Tibial artery (tissue), 4 donors: ENCODE measurements around the gene VEGFB.

Experiments
- DNase-seq, 2 donors: peaks; one replicate each; pipeline ENCODE4 v3.0.0-alpha.2; 2019
- H3K27ac ChIP-seq, 2 donors: fragments of 200-600 bp; sonication (generic) in 1 of 2; 1 replicate in 1 of 2; 2 replicates in 1 of 2; pipeline ENCODE4 v1.5.1; 2018 to 2019; ENCODE audit warnings: mild to moderate bottlenecking in 1 of 2
- H3K27me3 ChIP-seq, 2 donors: fragments of 200-600 bp; sonication (generic) in 1 of 2; one replicate each; pipeline versions ENCODE4 v1.5.1 to v1.6.0; 2016 to 2019
- H3K36me3 ChIP-seq, 3 donors: fragments of 200-600 bp; sonication (generic) in 2 of 3; one replicate each; pipeline ENCODE4 v1.5.1; 2016 to 2019; ENCODE audit warnings: mild to moderate bottlenecking in 2 of 3
- H3K4me1 ChIP-seq, 4 donors: fragments of 200-600 bp; sonication (generic) in 2 of 4; 1 replicate in 3 of 4; 2 replicates in 1 of 4; pipeline ENCODE4 v1.5.1; 2016 to 2019
- H3K4me3 ChIP-seq, 2 donors: fragments of 200-600 bp; sonication (generic) in 1 of 2; 1 replicate in 1 of 2; 2 replicates in 1 of 2; pipeline ENCODE4 v1.5.1; 2018 to 2019; ENCODE audit warnings: mild to moderate bottlenecking in 2 of 2
- H3K9me3 ChIP-seq, 3 donors: fragments of 200-600 bp; sonication (generic) in 1 of 3; one replicate each; pipeline ENCODE4 v1.5.1; 2016 to 2019
- CTCF ChIP-seq, 2 experiments: fragments of 200-600 bp in 1 of 2; fragments of 450-650 bp in 1 of 2; IDR thresholded peaks; one replicate each; pipeline ENCODE4 v1.5.1; 2017 to 2019; ENCODE audit warnings: antibody characterized with exemption in 2 of 2, mild to moderate bottlenecking in 1 of 2, moderate library complexity in 1 of 2
- intact Hi-C: fragments of 100-400 bp; cut with DNase I; formaldehyde crosslinking; loops from one replicate; pipeline ENCODE4 v1.15.0; 2023; ENCODE audit warnings: low total_unique reads

The VEGFB gene

GRCh38 chr11:64220798-64221197 lies 13.6 kb upstream of the VEGFB start:
- H3K27ac ChIP-seq, result no peak overlapping the region
- H3K27me3 ChIP-seq, result no peaks in the 10 kb centered on the region
- H3K36me3 ChIP-seq, result peaks cover 0 to 22% (median 8%) of the 10 kb centered on the region in 3 donors
- no peak for DNase-seq
- no peaks in the 10 kb centered on the region for H3K9me3 ChIP-seq
- H3K4me1 ChIP-seq, result peaks cover 0 to 15% (median 10%) of the 10 kb centered on the region in 4 donors
- H3K4me3 ChIP-seq, result no peak overlapping the region
- intact Hi-C loops, result no loop called here
- no peak for TF ChIP-seq CTCF (IDR thresholded peaks at IDR 0.05)

DNA sequence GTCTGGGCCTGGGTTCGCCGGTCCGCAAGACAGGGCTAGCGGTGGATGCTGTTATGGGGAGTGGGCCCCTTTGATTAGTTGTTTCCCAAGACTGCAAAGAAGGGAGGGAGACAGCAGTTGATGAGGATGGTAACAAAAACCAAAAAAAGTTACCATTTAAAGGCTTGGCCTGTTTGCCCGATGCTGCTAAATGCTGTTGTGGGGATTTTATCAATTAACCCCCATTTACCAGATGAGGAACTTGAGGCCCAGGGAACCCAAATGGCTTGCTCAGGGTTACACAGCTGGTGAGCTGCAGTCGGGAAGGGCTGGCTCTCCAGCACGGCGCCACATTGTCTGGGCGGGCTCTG lies 11.8 kb upstream of the VEGFB start:
- intact Hi-C loops, result no loop called here
- Histone ChIP-seq H3K27ac (no peak overlapping the region), H3K27me3 (no peaks in the 10 kb centered on the region), H3K4me3 (no peak overlapping the region), H3K9me3 (no peaks in the 10 kb centered on the region), H3K4me1 (peaks cover 0 to 24% (median 23%) of the 10 kb centered on the region in 4 donors), H3K36me3 (peaks cover 0 to 22% (median 8%) of the 10 kb centered on the region in 3 donors)
- no peak for TF ChIP-seq CTCF (IDR thresholded peaks at IDR 0.05)
- no peak for DNase-seq

DNA sequence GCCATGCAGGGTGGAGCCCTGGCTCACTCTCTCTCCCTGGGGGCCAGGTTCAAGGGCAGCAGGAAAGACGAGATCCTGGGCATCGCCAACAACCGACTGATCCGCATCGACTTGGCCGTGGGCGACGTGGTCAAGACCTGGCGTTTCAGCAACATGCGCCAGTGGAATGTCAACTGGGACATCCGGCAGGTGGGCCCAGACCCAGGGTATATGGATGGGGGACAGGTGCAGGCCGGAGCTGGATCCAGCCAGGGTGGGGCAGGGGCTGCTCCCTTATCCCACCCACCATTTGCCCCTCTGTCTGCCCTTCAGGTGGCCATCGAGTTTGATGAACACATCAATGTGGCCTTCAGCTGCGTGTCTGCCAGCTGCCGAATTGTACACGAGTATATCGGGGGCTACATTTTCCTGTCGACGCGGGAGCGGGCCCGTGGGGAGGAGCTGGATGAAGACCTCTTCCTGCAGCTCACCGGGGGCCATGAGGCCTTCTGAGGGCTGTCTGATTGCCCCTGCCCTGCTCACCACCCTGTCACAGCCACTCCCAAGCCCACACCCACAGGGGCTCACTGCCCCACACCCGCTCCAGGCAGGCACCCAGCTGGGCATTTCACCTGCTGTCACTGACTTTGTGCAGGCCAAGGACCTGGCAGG lies 11.3 kb upstream of the VEGFB start:
- peaks cover 0 to 28% (median 26%) of the 10 kb centered on the region in 4 donors for H3K4me1 ChIP-seq
- no peak for TF ChIP-seq CTCF (IDR thresholded peaks at IDR 0.05)
- H3K36me3 ChIP-seq, result peaks cover 0 to 22% (median 8%) of the 10 kb centered on the region in 3 donors
- H3K4me3 ChIP-seq, result no peak overlapping the region
- no peaks in the 10 kb centered on the region for H3K9me3 ChIP-seq
- no peak overlapping the region for H3K27ac ChIP-seq
- no peak for DNase-seq
- H3K27me3 ChIP-seq, result no peaks in the 10 kb centered on the region
- intact Hi-C loops, result no loop called here

- peaks cover 0 to 33% (median 30%) of the 10 kb centered on the region in 4 donors for H3K4me1 ChIP-seq
- intact Hi-C loops, result no loop called here
Measured at GRCh38 chr11:64224151-64224890, 10.1 kb upstream of the VEGFB start.

More at GRCh38 chr11:64224151-64224890, 10.1 kb upstream of the VEGFB start:
- no peak overlapping the region for H3K4me3 ChIP-seq
- no peaks in the 10 kb centered on the region for H3K9me3 ChIP-seq
- no peak overlapping the region for H3K27ac ChIP-seq
- no peak for DNase-seq
- no peaks in the 10 kb centered on the region for H3K27me3 ChIP-seq
- TF ChIP-seq CTCF (IDR thresholded peaks at IDR 0.05), result no peak
- H3K36me3 ChIP-seq, result peaks cover 0 to 22% (median 8%) of the 10 kb centered on the region in 3 donors
